GM12878 (cell line): ENCODE measurements around the gene KAZN.

Source experiments
- JUNB ChIP-seq: IDR thresholded peaks from 2 replicates; pipeline ENCODE4 v1.6.1; 2016; ENCODE audit warnings: antibody characterized with exemption, mild to moderate bottlenecking
- SMAD1 ChIP-seq: fragments of 450-650 bp; IDR thresholded peaks from 2 replicates; pipeline ENCODE4 v1.6.1; 2018; ENCODE audit warnings: mild to moderate bottlenecking, low read depth; ENCODE audit not compliant: partially characterized antibody
- SMC3 ChIP-seq: IDR thresholded peaks from 2 replicates; pipeline ENCODE4 v1.6.1; 2011; ENCODE audit warnings: low read length, improper control_type of control experiment, borderline replicate concordance
- TF ChIP-seq, protein P1 (sequence below), 3 experiments: IDR thresholded peaks in 2 of 3; conservative IDR thresholded peaks in 1 of 3; 2 replicates each; pipeline ENCODE4 v1.5.1; 2011; ENCODE audit warnings: low read depth in 3 of 3, low read length in 3 of 3, mild to moderate bottlenecking in 3 of 3, control low read depth in 2 of 3, moderate library complexity in 2 of 3, inconsistent platforms in 1 of 3, mixed read lengths in 1 of 3; ENCODE audit not compliant: control insufficient read depth in 2 of 3, insufficient read depth in 1 of 3; ENCODE audit errors: extremely low read depth in 1 of 3
- TF ChIP-seq, protein P2 (sequence below): fragments of 450-650 bp; formaldehyde crosslinking; IDR thresholded peaks from 2 replicates; pipeline ENCODE4 v1.4.0; 2020; ENCODE audit warnings: mild to moderate bottlenecking, moderate library complexity

DNA sequence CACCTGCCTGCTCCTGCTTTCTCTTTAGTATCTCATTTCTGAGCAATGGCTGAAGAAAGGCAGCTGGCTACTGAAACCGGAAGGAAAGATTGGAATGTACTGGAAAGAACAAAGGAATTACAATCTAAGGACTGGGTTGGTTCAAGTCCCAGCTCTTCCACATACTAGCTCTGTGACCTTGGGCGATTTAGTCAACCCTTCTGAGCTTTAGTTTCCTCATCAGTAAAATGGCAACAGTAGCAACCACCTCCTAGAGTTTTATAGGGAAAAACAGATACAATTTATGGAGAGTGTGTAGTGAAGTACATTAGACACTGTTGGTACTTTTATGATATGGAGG lies 158.8 kb downstream of the KAZN start:
- TF ChIP-seq SMC3 (no peak), JUNB (no peak), SMAD1 (no peak)
- TF ChIP-seq, protein P1, sequence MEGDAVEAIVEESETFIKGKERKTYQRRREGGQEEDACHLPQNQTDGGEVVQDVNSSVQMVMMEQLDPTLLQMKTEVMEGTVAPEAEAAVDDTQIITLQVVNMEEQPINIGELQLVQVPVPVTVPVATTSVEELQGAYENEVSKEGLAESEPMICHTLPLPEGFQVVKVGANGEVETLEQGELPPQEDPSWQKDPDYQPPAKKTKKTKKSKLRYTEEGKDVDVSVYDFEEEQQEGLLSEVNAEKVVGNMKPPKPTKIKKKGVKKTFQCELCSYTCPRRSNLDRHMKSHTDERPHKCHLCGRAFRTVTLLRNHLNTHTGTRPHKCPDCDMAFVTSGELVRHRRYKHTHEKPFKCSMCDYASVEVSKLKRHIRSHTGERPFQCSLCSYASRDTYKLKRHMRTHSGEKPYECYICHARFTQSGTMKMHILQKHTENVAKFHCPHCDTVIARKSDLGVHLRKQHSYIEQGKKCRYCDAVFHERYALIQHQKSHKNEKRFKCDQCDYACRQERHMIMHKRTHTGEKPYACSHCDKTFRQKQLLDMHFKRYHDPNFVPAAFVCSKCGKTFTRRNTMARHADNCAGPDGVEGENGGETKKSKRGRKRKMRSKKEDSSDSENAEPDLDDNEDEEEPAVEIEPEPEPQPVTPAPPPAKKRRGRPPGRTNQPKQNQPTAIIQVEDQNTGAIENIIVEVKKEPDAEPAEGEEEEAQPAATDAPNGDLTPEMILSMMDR (IDR thresholded peaks at IDR 0.05 in 2 of 3, conservative IDR thresholded peaks at IDR 0.05 in 1 of 3; ENCODE audit: control insufficient read depth in 2 of 3, extremely low read depth in 1 of 3, insufficient read depth in 1 of 3, low read depth in 3 of 3, low read length in 3 of 3): no peak
- TF ChIP-seq, protein P2, sequence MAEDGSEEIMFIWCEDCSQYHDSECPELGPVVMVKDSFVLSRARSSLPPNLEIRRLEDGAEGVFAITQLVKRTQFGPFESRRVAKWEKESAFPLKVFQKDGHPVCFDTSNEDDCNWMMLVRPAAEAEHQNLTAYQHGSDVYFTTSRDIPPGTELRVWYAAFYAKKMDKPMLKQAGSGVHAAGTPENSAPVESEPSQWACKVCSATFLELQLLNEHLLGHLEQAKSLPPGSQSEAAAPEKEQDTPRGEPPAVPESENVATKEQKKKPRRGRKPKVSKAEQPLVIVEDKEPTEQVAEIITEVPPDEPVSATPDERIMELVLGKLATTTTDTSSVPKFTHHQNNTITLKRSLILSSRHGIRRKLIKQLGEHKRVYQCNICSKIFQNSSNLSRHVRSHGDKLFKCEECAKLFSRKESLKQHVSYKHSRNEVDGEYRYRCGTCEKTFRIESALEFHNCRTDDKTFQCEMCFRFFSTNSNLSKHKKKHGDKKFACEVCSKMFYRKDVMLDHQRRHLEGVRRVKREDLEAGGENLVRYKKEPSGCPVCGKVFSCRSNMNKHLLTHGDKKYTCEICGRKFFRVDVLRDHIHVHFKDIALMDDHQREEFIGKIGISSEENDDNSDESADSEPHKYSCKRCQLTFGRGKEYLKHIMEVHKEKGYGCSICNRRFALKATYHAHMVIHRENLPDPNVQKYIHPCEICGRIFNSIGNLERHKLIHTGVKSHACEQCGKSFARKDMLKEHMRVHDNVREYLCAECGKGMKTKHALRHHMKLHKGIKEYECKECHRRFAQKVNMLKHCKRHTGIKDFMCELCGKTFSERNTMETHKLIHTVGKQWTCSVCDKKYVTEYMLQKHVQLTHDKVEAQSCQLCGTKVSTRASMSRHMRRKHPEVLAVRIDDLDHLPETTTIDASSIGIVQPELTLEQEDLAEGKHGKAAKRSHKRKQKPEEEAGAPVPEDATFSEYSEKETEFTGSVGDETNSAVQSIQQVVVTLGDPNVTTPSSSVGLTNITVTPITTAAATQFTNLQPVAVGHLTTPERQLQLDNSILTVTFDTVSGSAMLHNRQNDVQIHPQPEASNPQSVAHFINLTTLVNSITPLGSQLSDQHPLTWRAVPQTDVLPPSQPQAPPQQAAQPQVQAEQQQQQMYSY (CRISPR knock-in tag): no peak
